ENCODE measurements around the gene QSOX2.

The QSOX2 gene

GRCh38 chr9:136171009-136171800 is 74.4 kb downstream of the QSOX2 start:
- peaks cover 3% of the 10 kb centered on the region for H3K9me3 ChIP-seq (ENCODE audit: severe bottlenecking)
- peak overlapping the region; percentile 60 for H3K27ac ChIP-seq
- H3K27me3 ChIP-seq (ENCODE audit: insufficient read depth, low read depth, severe bottlenecking) = no peaks in the 10 kb centered on the region
- H3K4me3 ChIP-seq (ENCODE audit: low read depth, low read length) = no peak overlapping the region
- no peaks in the 10 kb centered on the region for H3K36me3 ChIP-seq
- TF ChIP-seq CTCF (IDR thresholded peaks at IDR 0.05; ENCODE audit: low read depth, low read length) = no peak
- DNase-seq = peak; percentile 25

DNA sequence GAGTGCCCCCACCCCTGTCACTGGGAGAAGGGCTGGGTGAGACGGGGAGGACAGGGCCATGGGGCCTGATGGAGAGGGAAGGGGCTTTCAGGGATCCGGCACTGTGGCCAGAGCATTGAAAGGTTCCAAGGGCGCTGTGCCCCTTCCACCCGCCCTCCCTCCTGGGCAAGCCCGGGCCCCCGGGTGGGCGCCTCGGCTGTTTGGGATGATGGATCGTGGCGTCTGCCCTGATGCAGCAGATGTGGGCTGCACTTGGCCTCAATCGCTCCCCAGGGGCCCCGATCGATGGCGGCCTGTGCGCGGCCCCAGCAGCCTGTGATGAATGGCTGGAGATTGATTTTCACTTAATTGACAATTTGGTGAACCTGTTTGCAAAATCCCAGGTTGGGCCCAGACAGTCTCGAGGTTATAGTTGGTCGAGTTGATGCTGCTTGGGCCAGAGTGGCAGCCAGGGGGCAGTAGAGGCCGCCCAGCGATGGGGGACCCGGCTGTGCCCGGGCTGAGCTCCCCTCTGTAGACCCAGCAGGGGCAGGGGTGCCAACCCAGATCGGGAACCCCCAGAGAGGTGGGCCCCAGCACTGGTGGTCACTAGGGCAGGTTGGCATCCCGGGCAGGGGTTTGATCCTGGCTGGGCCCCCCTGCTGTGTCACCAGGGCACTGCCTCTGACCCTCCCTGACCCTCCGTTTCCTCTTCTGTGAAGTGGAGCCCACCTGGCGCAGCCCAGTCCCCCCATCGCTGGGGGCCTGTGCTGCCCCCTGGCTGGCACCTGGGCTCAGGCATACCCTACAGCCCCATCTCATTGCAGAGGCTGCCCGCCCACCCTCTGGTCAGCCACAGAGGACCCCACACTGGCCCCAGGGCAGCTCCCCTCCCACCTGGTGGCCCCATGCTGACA is 75.4 kb downstream of the QSOX2 start:
- Histone ChIP-seq H3K4me3 (ENCODE audit: low read depth, low read length) (no peak overlapping the region), H3K27me3 (ENCODE audit: insufficient read depth, low read depth, severe bottlenecking) (no peaks in the 10 kb centered on the region), H3K36me3 (no peaks in the 10 kb centered on the region), H3K9me3 (ENCODE audit: severe bottlenecking) (peaks cover 10% of the 10 kb centered on the region), H3K27ac (peak overlapping the region; percentile 60)
- DNase-seq = peak; percentile 73
- peak; percentile 90 for TF ChIP-seq CTCF (IDR thresholded peaks at IDR 0.05; ENCODE audit: low read depth, low read length)

DNA sequence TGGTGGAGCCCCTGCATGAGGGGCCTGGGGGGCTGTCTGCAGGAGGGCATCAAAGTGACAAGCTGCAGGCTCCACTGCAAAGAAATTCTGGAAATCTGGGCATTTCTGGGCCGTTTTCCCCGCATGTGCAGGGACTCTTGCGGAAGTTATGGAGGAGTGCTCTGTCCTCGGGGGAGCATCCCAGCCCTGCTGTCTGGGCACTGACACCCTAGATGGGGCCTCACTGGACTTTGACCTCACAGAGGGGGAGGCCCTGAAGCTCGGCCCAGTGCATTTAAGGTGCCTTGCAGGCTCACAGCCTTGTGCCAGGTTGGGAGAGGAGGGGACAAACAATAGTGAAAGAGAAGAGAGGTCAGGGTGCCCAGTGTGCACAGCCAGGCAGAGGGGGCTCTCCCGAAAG is 76.1 kb downstream of the QSOX2 start:
- Histone ChIP-seq H3K4me3 (ENCODE audit: low read depth, low read length) (no peak overlapping the region), H3K27ac (no peak overlapping the region; the same call in none of the 2 replicates), H3K27me3 (ENCODE audit: insufficient read depth, low read depth, severe bottlenecking) (no peaks in the 10 kb centered on the region), H3K9me3 (ENCODE audit: severe bottlenecking) (peaks cover 10% of the 10 kb centered on the region), H3K36me3 (no peaks in the 10 kb centered on the region)
- TF ChIP-seq CTCF (IDR thresholded peaks at IDR 0.05; ENCODE audit: low read depth, low read length) = no peak
- DNase-seq = peak; percentile 6

DNA sequence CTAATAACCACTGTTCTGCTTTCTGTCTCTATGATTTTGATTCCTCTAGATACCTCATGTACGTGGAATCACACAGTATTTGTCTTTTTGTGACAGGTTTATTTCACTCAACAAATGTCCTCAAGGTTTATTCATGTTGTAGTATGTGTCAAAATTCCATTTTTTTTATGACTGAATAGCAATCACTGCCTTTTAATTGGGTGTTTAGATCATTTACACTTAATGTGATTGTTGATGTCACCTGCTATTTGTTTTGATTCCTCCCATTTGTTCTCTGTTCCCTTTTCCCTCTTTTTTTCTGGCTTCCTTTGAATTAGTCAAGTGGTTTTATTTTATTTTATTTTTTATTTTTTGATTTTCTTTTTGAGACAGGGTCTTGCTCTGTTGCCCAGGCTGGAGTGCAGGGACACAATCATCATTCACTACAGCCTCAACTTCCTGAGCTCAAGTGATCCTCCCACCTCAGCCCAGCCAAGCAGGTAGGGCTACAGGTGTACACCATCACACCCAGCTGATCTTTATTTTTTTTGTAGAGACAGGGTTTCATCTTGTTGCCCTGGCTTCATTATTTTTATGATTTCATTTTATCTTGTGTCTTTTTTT is 82.3 kb downstream of the QSOX2 start:
- no peaks in the 10 kb centered on the region for H3K27me3 ChIP-seq (ENCODE audit: insufficient read depth, low read depth, severe bottlenecking)
- peaks cover 10% of the 10 kb centered on the region for H3K9me3 ChIP-seq (ENCODE audit: severe bottlenecking)
- H3K36me3 ChIP-seq = no peaks in the 10 kb centered on the region
- H3K4me3 ChIP-seq (ENCODE audit: low read depth, low read length) = no peak overlapping the region
- no peak for DNase-seq
- H3K27ac ChIP-seq = no peak overlapping the region
- no peak for TF ChIP-seq CTCF (IDR thresholded peaks at IDR 0.05; ENCODE audit: low read depth, low read length)

GRCh38 chr9:136160995-136161610 is 84.5 kb downstream of the QSOX2 start:
- Histone ChIP-seq H3K4me3 (ENCODE audit: low read depth, low read length) (no peak overlapping the region; the same call in 1 of the 2 replicates), H3K36me3 (no peaks in the 10 kb centered on the region), H3K9me3 (ENCODE audit: severe bottlenecking) (peaks cover 6% of the 10 kb centered on the region), H3K27me3 (ENCODE audit: insufficient read depth, low read depth, severe bottlenecking) (no peaks in the 10 kb centered on the region), H3K27ac (peak overlapping the region; percentile 86)
- DNase-seq = no peak
- TF ChIP-seq CTCF (IDR thresholded peaks at IDR 0.05; ENCODE audit: low read depth, low read length) = no peak

Measured in WERI-Rb-1 (cell line).